H9 (cell line): ENCODE results near the gene TERB1. TPM values are rescaled to one million over a fixed set of nuclear protein-coding genes. Genes with fewer than 3 reads are reported as not detected.
A peak's percentile ranks its signal among the peaks of the same experiment; 100 is the strongest.

Experiments used
- DNase-seq: peaks from one replicate; pipeline ENCODE4 v3.0.0-alpha.2; 2017
- H2AFZ ChIP-seq: one replicate; pipeline ENCODE4 v1.6.1; 2013; ENCODE audit warnings: mild to moderate bottlenecking, low read length, control low read depth, moderate library complexity
- H2AK5ac ChIP-seq: 2 replicates; pipeline ENCODE4 v1.6.1; 2013; ENCODE audit warnings: low read length, control low read depth, mixed read lengths; ENCODE audit not compliant: insufficient read length
- H2BK120ac ChIP-seq: one replicate; pipeline ENCODE4 v1.6.1; 2013; ENCODE audit warnings: low read depth, mild to moderate bottlenecking, low read length, control low read depth, inconsistent platforms; ENCODE audit not compliant: poor library complexity, severe bottlenecking
- H2BK12ac ChIP-seq: 2 replicates; pipeline ENCODE4 v1.6.1; 2013; ENCODE audit warnings: low read length, control low read depth, mixed read lengths, low read depth; ENCODE audit not compliant: insufficient read length
- H2BK15ac ChIP-seq: 2 replicates; pipeline ENCODE4 v1.6.1; 2013; ENCODE audit warnings: low read depth, low read length, control low read depth
- H2BK20ac ChIP-seq: one replicate; pipeline ENCODE4 v1.6.1; 2013; ENCODE audit warnings: low read depth, mild to moderate bottlenecking, low read length, control low read depth, inconsistent platforms; ENCODE audit not compliant: poor library complexity, severe bottlenecking
- H2BK5ac ChIP-seq: 2 replicates; pipeline ENCODE4 v1.6.1; 2013; ENCODE audit warnings: low read length, control low read depth, mixed read lengths; ENCODE audit not compliant: insufficient read length
- H3K14ac ChIP-seq: 2 replicates; pipeline ENCODE4 v1.6.1; 2013; ENCODE audit warnings: low read length, control low read depth; ENCODE audit not compliant: insufficient read depth
- H3K18ac ChIP-seq: 2 replicates; pipeline ENCODE4 v1.6.1; 2013; ENCODE audit warnings: low read depth, mild to moderate bottlenecking, mixed read lengths, low read length, control low read depth; ENCODE audit not compliant: insufficient read length
- H3K23ac ChIP-seq: 2 replicates; pipeline ENCODE4 v1.6.1; 2013; ENCODE audit warnings: low read length, control low read depth, mixed read lengths, low read depth; ENCODE audit not compliant: insufficient read length
- H3K23me2 ChIP-seq: 2 replicates; pipeline ENCODE4 v1.6.1; 2013; ENCODE audit warnings: low read depth, mild to moderate bottlenecking, mixed read lengths, low read length, control low read depth; ENCODE audit not compliant: insufficient read length, poor library complexity, severe bottlenecking
- H3K27ac ChIP-seq: 2 replicates; pipeline ENCODE4 v1.5.1; 2013; ENCODE audit warnings: low read length, control low read depth, mixed read lengths, low read depth; ENCODE audit not compliant: insufficient read length
- H3K27me3 ChIP-seq: 2 replicates; pipeline ENCODE4 v1.6.1; 2013; ENCODE audit warnings: low read length, control low read depth, inconsistent platforms; ENCODE audit not compliant: insufficient read depth
- H3K4ac ChIP-seq: 2 replicates; pipeline ENCODE4 v1.6.1; 2013; ENCODE audit warnings: low read depth, mild to moderate bottlenecking, control low read depth, inconsistent platforms, low read length, moderate library complexity
- H3K4me1 ChIP-seq: 2 replicates; pipeline ENCODE4 v1.6.1; 2013; ENCODE audit warnings: low read length, control low read depth, inconsistent platforms; ENCODE audit not compliant: insufficient read depth
- H3K4me2 ChIP-seq: 2 replicates; pipeline ENCODE4 v1.6.1; 2013; ENCODE audit warnings: low read length, control low read depth, mixed read lengths; ENCODE audit not compliant: insufficient read length, insufficient read depth
- H3K56ac ChIP-seq: 2 replicates; pipeline ENCODE4 v1.6.1; 2013; ENCODE audit warnings: low read depth, mild to moderate bottlenecking, mixed read lengths, low read length, control low read depth; ENCODE audit not compliant: insufficient read length
- H3K79me1 ChIP-seq: 2 replicates; pipeline ENCODE4 v1.6.1; 2013; ENCODE audit warnings: low read depth, mild to moderate bottlenecking, moderate library complexity, low read length, control low read depth, inconsistent platforms; ENCODE audit not compliant: insufficient read depth, poor library complexity, severe bottlenecking
- H3K79me2 ChIP-seq: 2 replicates; pipeline ENCODE4 v1.6.1; 2013; ENCODE audit warnings: low read length, control low read depth, inconsistent platforms; ENCODE audit not compliant: insufficient read depth
- H3K9ac ChIP-seq: 2 replicates; pipeline ENCODE4 v1.6.1; 2013; ENCODE audit warnings: low read length, control low read depth, mixed read lengths; ENCODE audit not compliant: insufficient read length; ENCODE audit errors: extremely low read depth
- H3K9me3 ChIP-seq: one replicate; pipeline ENCODE4 v1.6.1; 2013; ENCODE audit warnings: low read depth, low read length, inconsistent platforms; ENCODE audit not compliant: control insufficient read depth
- H3T11ph ChIP-seq: one replicate; pipeline ENCODE4 v1.6.1; 2013; ENCODE audit warnings: mild to moderate bottlenecking, low read length, control low read depth, inconsistent platforms
- H4K20me1 ChIP-seq: one replicate; pipeline ENCODE4 v1.6.1; 2013; ENCODE audit not compliant: control insufficient read depth, insufficient read length, insufficient read depth
- H4K5ac ChIP-seq: 2 replicates; pipeline ENCODE4 v1.6.1; 2013; ENCODE audit warnings: low read depth, mild to moderate bottlenecking, mixed read lengths, low read length, control low read depth; ENCODE audit not compliant: insufficient read length
- H4K8ac ChIP-seq: replicated peaks from 2 replicates; pipeline ENCODE4 v1.6.1; 2013; ENCODE audit warnings: low read length, control low read depth, mixed read lengths, low read depth; ENCODE audit not compliant: insufficient read length
- H4K91ac ChIP-seq: 2 replicates; pipeline ENCODE4 v1.6.1; 2013; ENCODE audit warnings: low read depth, mild to moderate bottlenecking, moderate library complexity, mixed read lengths, low read length, control low read depth; ENCODE audit not compliant: insufficient read length
- H3K27ac Mint-ChIP-seq, 3 experiments: 2 replicates in 2 of 3; 3 replicates in 1 of 3; pipeline ENCODE4 v1.8.0; 2020 to 2021; ENCODE audit warnings: mixed read lengths in 3 of 3, mild to moderate bottlenecking in 1 of 3, moderate library complexity in 1 of 3
- H3K27me3 Mint-ChIP-seq: 2 replicates; pipeline ENCODE4 v1.8.0; 2021; ENCODE audit warnings: low read depth, mild to moderate bottlenecking, moderate library complexity, mixed read lengths
- H3K36me3 Mint-ChIP-seq, 3 experiments: 2 replicates in 2 of 3; 3 replicates in 1 of 3; pipeline ENCODE4 v1.8.0; 2020 to 2021; ENCODE audit warnings: low read depth in 3 of 3, mixed read lengths in 3 of 3; ENCODE audit not compliant: insufficient read depth in 1 of 3
- H3K4me1 Mint-ChIP-seq, 2 experiments: 2 replicates each; pipeline ENCODE4 v1.8.0; 2020; ENCODE audit warnings: mixed read lengths in 2 of 2
- H3K4me3 Mint-ChIP-seq, 2 experiments: 2 replicates in 1 of 2; 3 replicates in 1 of 2; pipeline ENCODE4 v1.8.0; 2020 to 2021; ENCODE audit warnings: mild to moderate bottlenecking in 2 of 2, mixed read lengths in 2 of 2, moderate library complexity in 1 of 2
- H3K9me3 Mint-ChIP-seq, 2 experiments: 2 replicates in 1 of 2; 3 replicates in 1 of 2; pipeline ENCODE4 v1.8.0; 2020; ENCODE audit warnings: mild to moderate bottlenecking in 2 of 2, mixed read lengths in 2 of 2, moderate library complexity in 1 of 2
- WGBS: extraction: QIAGEN DNeasy Blood & Tissue Kit; methylation state at CpG from one replicate; pipeline ENCODE4 v1.1.7; 2013; ENCODE audit warnings: missing lambda C conversion rate, low lambda C conversion rate, mixed read lengths; ENCODE audit not compliant: insufficient read length; ENCODE audit errors: extremely low coverage; 5-methylcytosine and 5-hydroxymethylcytosine counted together
- total RNA-seq: library from RNA; stranded (reverse); gene quantifications from 2 replicates; pipeline ENCODE4 v1.2.1, GENCODE V29; 2021
- TF ChIP-seq, protein P1 (sequence below): fragments of 200-600 bp; sonication (generic); conservative IDR thresholded peaks from 3 replicates; pipeline ENCODE4 v1.8.0; 2021; ENCODE audit warnings: antibody characterized with exemption, mild to moderate bottlenecking

Gene TERB1
- total RNA-seq, 1 experiment from 2014 or later, result not detected

GRCh38 chr16:66741950-66742808 lies 59.2 kb downstream of the TERB1 start:
- Histone ChIP-seq H2BK15ac (no peak overlapping the region), H3K23me2 (no peaks in the 10 kb centered on the region), H2BK5ac (no peak overlapping the region), H4K8ac (no peak overlapping the region), H3K18ac (no peak overlapping the region), H4K20me1 (no peaks in the 10 kb centered on the region), H4K5ac (no peak overlapping the region), H3K4ac (no peak overlapping the region), H4K91ac (no peak overlapping the region), H2BK12ac (no peak overlapping the region), H3K23ac (no peak overlapping the region), H2BK20ac (no peak overlapping the region), H3K27ac (no peak overlapping the region), H3T11ph (no peak overlapping the region), H3K14ac (no peak overlapping the region), H3K27me3 (no peaks in the 10 kb centered on the region), H2BK120ac (no peak overlapping the region), H3K4me2 (no peak overlapping the region), H3K79me2 (peaks cover 11% of the 10 kb centered on the region; the same call in 1 of the 2 replicates), H2AFZ (no peak overlapping the region), H3K4me1 (no peaks in the 10 kb centered on the region), H3K9me3 (no peaks in the 10 kb centered on the region), H3K79me1 (peaks cover 9% of the 10 kb centered on the region), H2AK5ac (no peak overlapping the region), H3K9ac (no peak overlapping the region), H3K56ac (no peak overlapping the region)
- Mint-ChIP-seq H3K9me3 (no peaks in the 10 kb centered on the region), H3K27me3 (no peaks in the 10 kb centered on the region), H3K4me3 (no peak overlapping the region), H3K27ac (peak overlapping the region in 2 of 3 experiments; percentile 25 to 92; a peak in 4 of 7 replicates), H3K36me3 (peaks cover 28 to 76% (median 75%) of the 10 kb centered on the region in 3 experiments; a peak in 6 of 7 replicates), H3K4me1 (peaks cover 18 to 24% of the 10 kb centered on the region in 2 experiments)
- WGBS, result no CpG with 5 or more reads among the region's 10 CpGs
- DNase-seq, result no peak
- TF ChIP-seq, protein P1, sequence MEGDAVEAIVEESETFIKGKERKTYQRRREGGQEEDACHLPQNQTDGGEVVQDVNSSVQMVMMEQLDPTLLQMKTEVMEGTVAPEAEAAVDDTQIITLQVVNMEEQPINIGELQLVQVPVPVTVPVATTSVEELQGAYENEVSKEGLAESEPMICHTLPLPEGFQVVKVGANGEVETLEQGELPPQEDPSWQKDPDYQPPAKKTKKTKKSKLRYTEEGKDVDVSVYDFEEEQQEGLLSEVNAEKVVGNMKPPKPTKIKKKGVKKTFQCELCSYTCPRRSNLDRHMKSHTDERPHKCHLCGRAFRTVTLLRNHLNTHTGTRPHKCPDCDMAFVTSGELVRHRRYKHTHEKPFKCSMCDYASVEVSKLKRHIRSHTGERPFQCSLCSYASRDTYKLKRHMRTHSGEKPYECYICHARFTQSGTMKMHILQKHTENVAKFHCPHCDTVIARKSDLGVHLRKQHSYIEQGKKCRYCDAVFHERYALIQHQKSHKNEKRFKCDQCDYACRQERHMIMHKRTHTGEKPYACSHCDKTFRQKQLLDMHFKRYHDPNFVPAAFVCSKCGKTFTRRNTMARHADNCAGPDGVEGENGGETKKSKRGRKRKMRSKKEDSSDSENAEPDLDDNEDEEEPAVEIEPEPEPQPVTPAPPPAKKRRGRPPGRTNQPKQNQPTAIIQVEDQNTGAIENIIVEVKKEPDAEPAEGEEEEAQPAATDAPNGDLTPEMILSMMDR, result no peak
